Activated naive CD4-positive, alpha-beta T cell treated with anti-CD3 and anti-CD28 coated beads for 36 hours (primary cell): Measurements from ENCODE around the gene TLE5. TPM values are rescaled to one million over a fixed set of nuclear protein-coding genes. Genes with fewer than 3 reads are reported as not detected.
A peak's percentile ranks its signal among the peaks of the same experiment; 100 is the strongest.
"Not testable (repeated sequence)": the region's sequence is repeated elsewhere in the genome, so short reads cannot be mapped to it uniquely, and the experiment has no call there.

Source experiments
- CTCF ChIA-PET: fragments of 350-600 bp; sonication (Branson Sonifier 250); formaldehyde crosslinking; loops from one replicate; lab custom pipeline; 2021; ENCODE audit warnings: antibody characterized with exemption; lab: Charles Lee
- DNase-seq: peaks from one replicate; pipeline ENCODE4 v3.0.0-alpha.2; 2020
- H3K27ac Mint-ChIP-seq: one replicate; pipeline ENCODE4 v1.8.0; 2021; ENCODE audit warnings: mild to moderate bottlenecking, mixed read lengths
- H3K27me3 Mint-ChIP-seq: one replicate; pipeline ENCODE4 v1.8.0; 2021; ENCODE audit warnings: low read depth, mixed read lengths
- H3K36me3 Mint-ChIP-seq: one replicate; pipeline ENCODE4 v1.8.0; 2021; ENCODE audit warnings: low read depth, mixed read lengths
- H3K4me1 Mint-ChIP-seq: one replicate; pipeline ENCODE4 v1.8.0; 2021; ENCODE audit warnings: low read depth, mixed read lengths
- H3K4me3 Mint-ChIP-seq: one replicate; pipeline ENCODE4 v1.8.0; 2021; ENCODE audit warnings: mild to moderate bottlenecking, moderate library complexity, mixed read lengths
- H3K9me3 Mint-ChIP-seq: one replicate; pipeline ENCODE4 v1.8.0; 2021; ENCODE audit warnings: mixed read lengths
- intact Hi-C: fragments of 100-400 bp; cut with micrococcal nuclease; formaldehyde crosslinking; loops from one replicate; pipeline ENCODE4 v1.15.1; 2023
- total RNA-seq, 2 experiments: library from RNA; stranded (reverse); gene quantifications; one replicate each; pipeline ENCODE4 v1.2.3, GENCODE V29; 2021

Gene TLE5
- total RNA-seq, 2 experiments from 2014 or later: 326 to 354 TPM

DNA sequence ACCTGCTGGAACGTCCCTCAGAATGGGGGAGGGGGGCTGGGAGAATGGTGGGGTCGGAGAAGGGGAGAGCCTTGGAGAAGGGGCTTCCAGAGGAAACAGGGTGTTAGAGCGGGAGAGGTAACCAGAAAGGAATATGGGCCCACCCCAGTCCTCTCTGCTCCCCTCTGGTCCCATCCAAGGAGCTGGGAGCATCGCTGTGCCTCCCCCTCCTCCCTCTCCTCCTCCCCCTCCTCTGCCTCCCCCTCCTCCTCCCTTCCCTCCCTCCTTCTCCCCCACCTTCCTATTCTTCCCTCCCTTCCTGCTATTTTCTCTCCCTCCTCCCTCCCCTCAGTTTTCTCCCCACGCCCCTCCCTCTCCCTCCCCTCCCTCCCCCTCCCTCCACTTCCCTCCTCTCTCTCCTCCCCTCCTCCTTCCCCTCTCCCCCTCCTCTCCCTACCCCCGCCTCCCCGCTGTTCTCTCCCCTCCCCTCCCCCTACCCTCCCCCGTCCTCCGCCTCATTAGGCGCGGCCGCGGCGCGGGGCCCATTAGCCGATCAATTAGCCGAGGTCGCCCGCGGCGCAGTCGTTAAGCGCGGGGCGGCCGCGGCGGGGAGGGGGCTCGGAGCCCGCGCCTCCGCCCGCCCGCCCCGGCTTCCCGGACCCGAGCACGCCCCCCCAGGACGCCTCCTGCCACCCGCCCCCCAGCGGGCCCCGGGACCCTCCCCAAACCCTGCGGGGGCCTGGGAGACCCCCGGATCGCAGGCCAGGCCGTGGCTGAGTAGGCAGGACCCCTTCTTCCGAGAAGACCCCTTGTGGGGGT is 15.4 kb downstream of the TLE5 start:
- Mint-ChIP-seq H3K4me3 (no peak overlapping the region), H3K4me1 (peaks cover 16% of the 10 kb centered on the region), H3K27ac (no peak overlapping the region), H3K36me3 (no peaks in the 10 kb centered on the region), H3K27me3 (no peaks in the 10 kb centered on the region), H3K9me3 (no peaks in the 10 kb centered on the region)
- intact Hi-C loops: no loop called here
- no peak for DNase-seq
- CTCF ChIA-PET: no interaction called here

DNA sequence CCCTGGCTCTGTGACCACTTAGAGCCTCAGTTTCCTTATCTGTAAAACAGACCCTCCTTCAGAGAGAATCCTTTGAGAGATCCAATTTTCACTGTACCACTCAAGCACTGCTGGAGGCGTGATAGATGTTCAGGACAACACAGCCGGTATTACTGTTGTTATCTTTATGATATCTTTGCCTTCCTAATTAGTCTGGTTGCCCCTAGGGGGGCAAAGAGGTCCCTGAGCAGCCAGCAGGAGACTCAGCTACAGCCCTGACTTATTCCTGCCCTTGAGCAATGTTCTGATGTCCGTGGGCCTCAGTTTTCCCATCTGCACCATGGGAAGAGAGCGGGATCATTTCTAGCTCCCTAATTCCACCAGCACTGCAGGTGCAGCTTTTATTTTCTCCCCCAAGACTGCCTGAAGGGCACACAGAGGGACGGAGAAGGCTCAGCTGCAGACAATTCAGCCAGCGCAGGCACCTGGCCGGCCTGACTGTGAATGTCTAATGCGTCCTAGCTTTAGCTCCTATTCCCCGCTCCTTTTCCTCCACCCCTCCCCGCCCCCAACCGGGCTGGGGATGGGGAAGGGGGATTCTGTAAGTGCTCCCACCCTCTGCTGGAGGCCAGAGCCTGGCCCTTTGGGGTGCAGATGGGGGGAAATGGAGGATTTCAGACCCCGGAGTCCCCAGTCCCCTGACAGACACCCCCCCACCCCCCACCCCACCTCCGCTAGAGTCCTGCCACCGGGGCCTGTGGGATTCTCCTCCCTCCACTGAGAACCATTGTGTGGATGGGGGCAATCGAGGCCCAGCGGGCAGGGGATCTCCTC is 16.2 kb downstream of the TLE5 start:
- CTCF ChIA-PET: interaction anchor here (0.6 kb wide), 1 partner anchor 29 kb away, joined by 3 read pairs; no protein-coding TSS in a partner anchor
- H3K27me3 Mint-ChIP-seq: no peaks in the 10 kb centered on the region
- no peak for DNase-seq
- peaks cover 20% of the 10 kb centered on the region for H3K4me1 Mint-ChIP-seq
- no peaks in the 10 kb centered on the region for H3K36me3 Mint-ChIP-seq
- intact Hi-C loops: no loop called here
- no peak overlapping the region for H3K4me3 Mint-ChIP-seq
- H3K27ac Mint-ChIP-seq: no peak overlapping the region
- no peaks in the 10 kb centered on the region for H3K9me3 Mint-ChIP-seq

DNA sequence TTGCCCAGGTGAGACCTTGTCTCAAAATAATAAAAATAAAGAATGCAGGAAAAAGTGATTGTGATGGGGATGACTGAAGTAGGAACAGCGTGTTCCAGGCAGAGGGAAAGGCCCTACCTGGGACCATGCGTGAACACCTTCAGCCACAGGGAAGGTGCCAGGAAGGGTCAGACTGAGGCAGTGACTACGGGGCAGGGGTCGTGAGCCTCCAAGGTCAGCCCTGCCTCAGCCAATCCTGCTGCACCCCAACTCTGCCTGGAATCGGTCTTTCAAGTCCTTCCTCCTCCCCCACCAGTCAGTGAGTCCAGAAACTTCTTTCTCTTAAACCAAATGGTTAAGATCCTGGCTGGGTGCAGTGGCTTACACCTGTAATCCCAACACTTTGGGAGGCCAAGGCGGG is 17.1 kb downstream of the TLE5 start:
- Mint-ChIP-seq H3K27ac (no peak overlapping the region), H3K36me3 (no peaks in the 10 kb centered on the region), H3K4me3 (no peak overlapping the region), H3K9me3 (no peaks in the 10 kb centered on the region), H3K27me3 (no peaks in the 10 kb centered on the region), H3K4me1 (peaks cover 22% of the 10 kb centered on the region)
- DNase-seq: no peak
- CTCF ChIA-PET: no interaction called here
- intact Hi-C loops: no loop called here

DNA sequence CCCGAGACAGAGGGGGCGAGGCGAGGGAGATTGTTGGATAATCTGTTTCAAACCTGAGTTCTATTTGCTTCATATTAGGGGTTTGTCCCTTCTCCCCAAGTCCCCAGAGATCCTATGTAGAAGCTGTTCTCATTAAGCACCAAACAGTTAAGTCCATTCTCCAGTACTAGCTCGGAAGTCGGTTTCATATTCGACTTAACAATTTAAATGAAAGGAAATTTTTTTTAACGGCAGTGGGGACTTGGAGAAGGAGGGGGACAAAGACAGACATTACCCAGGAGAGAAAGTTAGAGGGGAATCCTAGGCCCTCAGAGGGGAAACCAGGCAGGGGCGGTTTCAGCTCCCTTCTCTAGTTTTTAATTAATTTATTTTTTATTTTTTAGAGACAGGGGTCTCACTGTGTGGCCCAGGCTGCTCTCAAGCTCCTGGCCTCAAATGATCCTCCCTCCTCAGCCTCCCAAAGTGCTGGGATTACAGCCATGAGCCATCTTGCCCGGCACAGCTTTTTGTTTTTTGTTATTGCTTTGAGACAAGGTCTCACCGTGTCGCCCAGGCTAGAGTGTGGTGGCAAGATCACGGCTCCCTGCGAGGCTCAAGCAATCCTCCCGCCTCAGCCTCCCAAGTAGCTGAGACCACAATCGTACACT is 19.6 kb downstream of the TLE5 start:
- Mint-ChIP-seq H3K27me3 (no peaks in the 10 kb centered on the region), H3K9me3 (no peaks in the 10 kb centered on the region), H3K27ac (no peak overlapping the region), H3K36me3 (no peaks in the 10 kb centered on the region), H3K4me1 (peaks cover 19% of the 10 kb centered on the region), H3K4me3 (peak overlapping the region; percentile 38)
- no peak for DNase-seq
- CTCF ChIA-PET: interaction anchor here (0.8 kb wide), 1 partner anchor 64 kb away, joined by 5 read pairs; no protein-coding TSS in a partner anchor
- intact Hi-C loops: no loop called here

DNA sequence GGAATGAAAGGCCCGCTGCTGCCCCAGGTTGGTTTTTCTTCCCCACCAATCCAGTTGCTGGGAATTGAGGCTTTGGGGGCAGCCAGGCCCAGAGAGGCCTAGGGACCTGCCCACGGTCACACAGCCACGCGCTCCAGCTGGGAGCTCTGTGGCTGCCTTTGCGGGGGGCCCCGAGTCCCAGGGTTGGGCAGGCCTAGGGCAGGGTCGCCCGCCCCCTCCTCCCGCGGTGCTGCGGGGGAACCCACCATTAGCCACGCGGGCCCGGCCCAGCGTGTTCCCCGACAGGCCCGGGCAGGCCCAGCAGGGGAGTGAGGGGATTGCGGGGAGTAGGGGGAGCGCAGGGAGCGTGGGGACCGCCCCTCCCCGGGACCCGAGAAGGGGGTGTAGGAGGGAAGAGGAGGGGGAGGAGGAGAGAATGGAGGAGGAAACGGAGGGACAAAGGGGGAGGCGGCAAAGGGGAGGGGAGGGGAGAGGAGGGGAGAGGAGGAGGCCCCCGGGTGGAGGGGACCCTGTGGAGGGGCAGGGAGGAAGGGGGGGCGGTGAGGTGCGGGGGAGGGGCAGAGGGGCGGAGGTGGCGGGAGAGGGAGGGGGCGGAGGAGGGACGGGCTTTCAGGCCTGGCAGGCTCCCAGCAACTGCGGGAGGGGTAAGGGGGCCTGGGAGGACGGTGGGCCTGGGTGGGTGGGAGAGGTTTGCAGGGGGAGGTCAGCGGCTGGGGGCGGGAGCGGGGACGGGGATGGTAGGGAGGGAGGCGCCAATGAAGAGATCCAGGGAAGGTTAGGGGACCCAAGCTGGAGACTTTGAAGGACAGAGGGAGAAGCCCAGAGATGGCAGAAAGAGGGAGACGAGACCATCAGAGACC is 20.3 kb downstream of the TLE5 start:
- no peak overlapping the region for H3K27ac Mint-ChIP-seq
- no peaks in the 10 kb centered on the region for H3K27me3 Mint-ChIP-seq
- no peaks in the 10 kb centered on the region for H3K9me3 Mint-ChIP-seq
- peak overlapping the region; percentile 38 for H3K4me3 Mint-ChIP-seq
- intact Hi-C loops: no loop called here
- CTCF ChIA-PET: no interaction called here
- DNase-seq: no peak
- H3K4me1 Mint-ChIP-seq: peaks cover 15% of the 10 kb centered on the region
- no peaks in the 10 kb centered on the region for H3K36me3 Mint-ChIP-seq

DNA sequence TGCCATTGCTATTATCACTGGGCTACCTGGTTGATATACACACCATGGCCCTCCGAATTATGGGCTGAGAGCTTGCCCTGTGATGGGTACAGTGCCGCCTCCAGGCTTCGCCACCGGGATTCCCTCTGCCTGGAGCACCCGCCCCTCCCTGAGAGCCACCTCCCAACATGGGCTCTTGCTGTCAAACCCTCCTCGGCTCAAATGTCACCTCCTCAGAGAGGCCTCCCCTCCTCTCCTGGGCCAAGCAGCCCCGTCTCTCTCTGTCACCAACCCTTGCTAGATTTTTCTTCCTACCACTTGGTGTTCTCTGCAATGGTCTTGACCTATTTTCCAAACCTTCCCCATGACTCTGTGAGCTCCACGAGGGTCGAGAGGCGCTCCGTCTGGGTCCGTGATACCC is 21.0 kb downstream of the TLE5 start:
- intact Hi-C loops: no loop called here
- H3K9me3 Mint-ChIP-seq: no peaks in the 10 kb centered on the region
- CTCF ChIA-PET: no interaction called here

DNA sequence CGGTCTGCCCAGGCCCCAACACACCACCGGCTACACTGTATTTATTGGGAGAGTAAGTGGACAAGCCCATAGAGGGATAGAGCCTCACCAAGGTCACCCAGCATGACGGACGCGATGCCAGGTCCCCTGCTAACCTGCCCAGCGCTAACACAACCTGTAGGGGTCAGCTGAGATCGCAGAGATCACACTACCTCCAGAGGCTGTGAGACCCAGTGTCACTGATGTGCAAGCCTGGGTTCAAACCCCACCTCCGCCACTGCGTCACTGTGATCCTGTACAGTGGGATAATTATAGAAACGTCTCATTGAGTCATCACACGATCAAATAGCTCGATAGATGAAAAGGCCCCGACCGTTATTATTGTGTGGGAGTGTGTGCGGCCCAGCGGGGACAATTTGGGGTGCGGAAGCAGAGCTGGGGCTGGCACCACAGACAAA is 22.6 kb downstream of the TLE5 start:
- H3K27ac Mint-ChIP-seq: no peak overlapping the region
- DNase-seq: peak; percentile 30
- peaks cover 24% of the 10 kb centered on the region for H3K4me1 Mint-ChIP-seq
- CTCF ChIA-PET: interaction anchor here (0.7 to 1.3 kb wide), 3 partner anchors 14 to 66 kb away, joined by 3 to 4 read pairs (median 3); no protein-coding TSS in a partner anchor
- no peaks in the 10 kb centered on the region for H3K9me3 Mint-ChIP-seq
- no peaks in the 10 kb centered on the region for H3K27me3 Mint-ChIP-seq
- H3K36me3 Mint-ChIP-seq: no peaks in the 10 kb centered on the region
- H3K4me3 Mint-ChIP-seq: no peak overlapping the region
- intact Hi-C loops: loop anchor here (5.0 kb wide), 1 partner anchor 723 kb away; the partner anchor contains the start of genes APBA3 and MRPL54

More for the DNA sequence above, 21.0 kb downstream of the TLE5 start:
- peaks cover 15% of the 10 kb centered on the region for H3K4me1 Mint-ChIP-seq
- H3K36me3 Mint-ChIP-seq: no peaks in the 10 kb centered on the region
- no peak overlapping the region for H3K4me3 Mint-ChIP-seq
- H3K27me3 Mint-ChIP-seq: no peaks in the 10 kb centered on the region
- no peak for DNase-seq
- H3K27ac Mint-ChIP-seq: peak overlapping the region; percentile 4

DNA sequence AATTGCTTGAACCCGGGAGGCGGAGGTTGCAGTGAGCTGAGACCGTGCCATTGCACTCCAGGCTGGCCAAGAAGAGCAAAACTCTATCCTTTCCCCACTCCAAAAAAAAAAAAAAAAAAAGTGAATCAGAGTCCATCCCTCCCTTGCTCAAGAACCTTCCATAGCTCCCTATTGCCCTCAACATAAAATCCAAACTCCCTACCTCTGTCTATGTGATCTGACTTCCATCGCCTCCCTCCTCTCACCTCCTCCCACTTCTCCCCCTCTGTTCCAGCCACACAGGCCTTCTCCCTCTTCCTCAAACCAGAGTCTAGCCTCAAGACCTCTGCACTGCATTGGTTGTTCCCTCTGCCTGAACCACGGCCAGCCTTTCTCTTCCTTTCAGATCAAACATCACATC is 23.2 kb downstream of the TLE5 start:
- no peak for DNase-seq
- Mint-ChIP-seq H3K27ac (no peak overlapping the region), H3K9me3 (no peaks in the 10 kb centered on the region), H3K36me3 (no peaks in the 10 kb centered on the region), H3K4me1 (peaks cover 27% of the 10 kb centered on the region), H3K4me3 (no peak overlapping the region), H3K27me3 (no peaks in the 10 kb centered on the region)
- intact Hi-C loops: loop anchor here (5.0 kb wide), 1 partner anchor 723 kb away; the partner anchor contains the start of genes APBA3 and MRPL54
- CTCF ChIA-PET: interaction anchor here (0.6 to 1.3 kb wide), 6 partner anchors 21 to 651 kb away, joined by 3 to 5 read pairs (median 4); no protein-coding TSS in a partner anchor

DNA sequence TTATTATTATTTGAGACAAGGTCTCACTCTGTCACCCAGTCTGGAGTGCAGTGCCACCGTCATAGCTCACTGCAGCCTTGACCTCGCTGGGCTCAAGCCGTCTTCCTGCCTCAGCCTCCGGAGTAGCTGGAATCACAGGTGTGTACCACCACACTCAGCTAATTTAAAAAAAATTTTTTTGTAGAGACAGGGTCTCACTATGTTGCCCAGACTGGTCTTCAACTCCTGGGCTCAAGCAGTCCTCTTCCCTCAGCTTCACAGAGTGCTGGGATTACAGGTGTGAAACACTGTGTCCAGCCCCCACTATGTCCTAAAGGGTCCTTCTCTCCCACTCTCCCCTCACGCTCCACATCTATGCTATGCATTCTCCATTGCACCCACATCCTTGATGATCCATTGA is 24.1 kb downstream of the TLE5 start:
- no peak overlapping the region for H3K4me3 Mint-ChIP-seq
- no peaks in the 10 kb centered on the region for H3K27me3 Mint-ChIP-seq
- no peaks in the 10 kb centered on the region for H3K9me3 Mint-ChIP-seq
- DNase-seq: no peak
- H3K4me1 Mint-ChIP-seq: peaks cover 27% of the 10 kb centered on the region
- no peak overlapping the region for H3K27ac Mint-ChIP-seq
- no peaks in the 10 kb centered on the region for H3K36me3 Mint-ChIP-seq
- CTCF ChIA-PET: no interaction called here
- intact Hi-C loops: loop anchor here (5.0 kb wide), 1 partner anchor 724 kb away; the partner anchor contains the start of genes APBA3 and MRPL54

DNA sequence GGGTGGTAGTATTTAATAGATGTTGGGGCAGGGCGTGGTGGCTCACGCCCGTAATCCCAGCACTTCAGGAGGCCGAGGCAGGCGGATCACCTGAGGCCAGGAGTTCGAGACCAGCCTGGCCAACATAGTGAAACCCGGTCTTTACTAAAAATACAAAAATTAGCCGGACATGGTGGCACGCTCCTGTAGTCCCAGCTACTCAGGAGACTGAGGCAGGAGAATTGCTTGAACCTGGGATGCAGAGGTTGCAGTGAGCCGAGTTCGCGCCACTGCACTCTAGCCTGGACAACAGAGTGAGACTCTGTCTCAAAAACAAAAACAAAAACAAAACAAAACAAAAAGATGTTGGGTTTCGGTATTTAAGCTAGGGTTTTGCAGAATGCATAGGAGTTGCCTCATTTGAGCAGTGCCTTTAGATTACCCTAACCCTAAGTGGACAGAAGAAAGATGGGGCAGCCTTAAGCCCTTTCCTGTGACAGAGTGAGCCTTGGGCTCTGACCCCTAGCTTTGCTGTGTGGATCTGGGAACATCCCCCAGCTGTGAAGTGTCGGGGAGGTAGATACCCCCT is 25.2 kb downstream of the TLE5 start:
- Mint-ChIP-seq H3K4me1 (peaks cover 22% of the 10 kb centered on the region), H3K4me3 (peak overlapping the region; percentile 87), H3K27ac (peak overlapping the region; percentile 46)
- CTCF ChIA-PET: interaction anchor here (0.6 to 1.5 kb wide), 2 partner anchors 24 to 117 kb away, joined by 3 to 6 read pairs; no protein-coding TSS in a partner anchor
- H3K36me3 Mint-ChIP-seq, DNase-seq, H3K9me3 Mint-ChIP-seq, H3K27me3 Mint-ChIP-seq: not testable (repeated sequence)
- intact Hi-C loops: loop anchor here (5.0 kb wide), 1 partner anchor 725 kb away; the partner anchor contains the start of genes APBA3 and MRPL54
